RWPE1 (cell line): ENCODE measurements around the gene GATA6.
"Not testable (repeated sequence)": the region's sequence is repeated elsewhere in the genome, so short reads cannot be mapped to it uniquely, and the experiment has no call there.

ENCODE experiments used
- CTCF ChIA-PET: fragments of 350-600 bp; sonication (Branson Sonifier 250); formaldehyde crosslinking; extraction: SDS; loops from one replicate; lab custom pipeline; 2021; lab: Yijun Ruan, JAX
- POLR2A ChIA-PET: fragments of 400-600 bp; formaldehyde crosslinking; extraction: SDS; loops from one replicate; lab custom pipeline; 2020; ENCODE audit warnings: antibody characterized with exemption; ENCODE audit not compliant: low non-redundant PET; lab: Yijun Ruan, JAX
- DNase-seq: peaks from one replicate; pipeline ENCODE4 v3.0.0; 2012; ENCODE audit warnings: low spot score
- H3K27ac ChIP-seq: fragments of 450-650 bp; 2 replicates; pipeline ENCODE4 v1.5.1; 2017
- CTCF ChIP-seq: fragments of 450-650 bp; conservative IDR thresholded peaks from 2 replicates; pipeline ENCODE4 v1.5.1; 2017; ENCODE audit warnings: low read depth, mild to moderate bottlenecking

The GATA6 gene

GRCh38 chr18:22189449-22190166, 20.2 kb downstream of the GATA6 start:
- CTCF ChIA-PET: interaction anchor here (0.6 kb wide), 1 partner anchor 513 kb away, joined by 3 read pairs; no protein-coding TSS in a partner anchor

GRCh38 chr18:22191346-22191695, 21.9 kb downstream of the GATA6 start:
- ChIA-PET POLR2A (interaction anchor here (0.6 to 0.7 kb wide), 2 partner anchors 452 to 844 kb away, joined by 5 to 7 read pairs; no protein-coding TSS in a partner anchor), CTCF (interaction anchor here (0.5 kb wide), 1 partner anchor 190 kb away, joined by 3 read pairs; no protein-coding TSS in a partner anchor)
- no peak for TF ChIP-seq CTCF
- no peak for DNase-seq
- H3K27ac ChIP-seq: no peak overlapping the region

More at GRCh38 chr18:22189449-22190166, 20.2 kb downstream of the GATA6 start:
- TF ChIP-seq CTCF: no peak
- no peak for DNase-seq
- POLR2A ChIA-PET: no interaction called here
- H3K27ac ChIP-seq: no peak overlapping the region

GRCh38 chr18:22191923-22192322, 22.5 kb downstream of the GATA6 start:
- POLR2A ChIA-PET: no interaction called here
- CTCF ChIA-PET: no interaction called here
- DNase-seq: no peak
- no peak overlapping the region for H3K27ac ChIP-seq
- no peak for TF ChIP-seq CTCF

GRCh38 chr18:22193466-22193865, 24.1 kb downstream of the GATA6 start:
- CTCF ChIA-PET: interaction anchor here (0.5 kb wide), 1 partner anchor 526 kb away, joined by 3 read pairs; no protein-coding TSS in a partner anchor
- no peak for TF ChIP-seq CTCF
- POLR2A ChIA-PET: no interaction called here
- H3K27ac ChIP-seq: no peak overlapping the region
- DNase-seq: no peak

GRCh38 chr18:22194151-22194598, 24.8 kb downstream of the GATA6 start:
- no peak for DNase-seq
- no peak for TF ChIP-seq CTCF
- ChIA-PET CTCF (no interaction called here), POLR2A (no interaction called here)
- H3K27ac ChIP-seq: no peak overlapping the region

GRCh38 chr18:22195052-22195451, 25.7 kb downstream of the GATA6 start:
- TF ChIP-seq CTCF: no peak
- H3K27ac ChIP-seq: no peak overlapping the region
- POLR2A ChIA-PET: no interaction called here
- no peak for DNase-seq
- CTCF ChIA-PET: no interaction called here

- CTCF ChIA-PET: interaction anchor here (0.6 kb wide), 1 partner anchor 22 kb away, joined by 3 read pairs; no protein-coding TSS in a partner anchor
- H3K27ac ChIP-seq, POLR2A ChIA-PET, DNase-seq: not testable (repeated sequence)
Measured at GRCh38 chr18:22196943-22197342, 27.6 kb downstream of the GATA6 start.
